HCT116 (cell line): ENCODE measurements around the gene NUMA1.

Experiments
- EGR1 ChIP-seq: IDR thresholded peaks from 2 replicates; pipeline ENCODE4 v1.6.1; 2012; ENCODE audit warnings: low read depth
- TF ChIP-seq, protein P1 (sequence below): IDR thresholded peaks from 2 replicates; pipeline ENCODE4 v1.6.1; 2012

- TF ChIP-seq EGR1 = no peak
- TF ChIP-seq, protein P1, sequence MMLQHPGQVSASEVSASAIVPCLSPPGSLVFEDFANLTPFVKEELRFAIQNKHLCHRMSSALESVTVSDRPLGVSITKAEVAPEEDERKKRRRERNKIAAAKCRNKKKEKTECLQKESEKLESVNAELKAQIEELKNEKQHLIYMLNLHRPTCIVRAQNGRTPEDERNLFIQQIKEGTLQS = no peak
Measured at GRCh38 chr11:72030472-72031045, 49.8 kb downstream of the NUMA1 start.
